ENCODE data around the gene HUS1B.

GRCh38 chr6:636488-636887 is 20.4 kb downstream of the HUS1B start:
- TF ChIP-seq, protein P1, sequence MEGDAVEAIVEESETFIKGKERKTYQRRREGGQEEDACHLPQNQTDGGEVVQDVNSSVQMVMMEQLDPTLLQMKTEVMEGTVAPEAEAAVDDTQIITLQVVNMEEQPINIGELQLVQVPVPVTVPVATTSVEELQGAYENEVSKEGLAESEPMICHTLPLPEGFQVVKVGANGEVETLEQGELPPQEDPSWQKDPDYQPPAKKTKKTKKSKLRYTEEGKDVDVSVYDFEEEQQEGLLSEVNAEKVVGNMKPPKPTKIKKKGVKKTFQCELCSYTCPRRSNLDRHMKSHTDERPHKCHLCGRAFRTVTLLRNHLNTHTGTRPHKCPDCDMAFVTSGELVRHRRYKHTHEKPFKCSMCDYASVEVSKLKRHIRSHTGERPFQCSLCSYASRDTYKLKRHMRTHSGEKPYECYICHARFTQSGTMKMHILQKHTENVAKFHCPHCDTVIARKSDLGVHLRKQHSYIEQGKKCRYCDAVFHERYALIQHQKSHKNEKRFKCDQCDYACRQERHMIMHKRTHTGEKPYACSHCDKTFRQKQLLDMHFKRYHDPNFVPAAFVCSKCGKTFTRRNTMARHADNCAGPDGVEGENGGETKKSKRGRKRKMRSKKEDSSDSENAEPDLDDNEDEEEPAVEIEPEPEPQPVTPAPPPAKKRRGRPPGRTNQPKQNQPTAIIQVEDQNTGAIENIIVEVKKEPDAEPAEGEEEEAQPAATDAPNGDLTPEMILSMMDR (IDR thresholded peaks at IDR 0.05) = no peak
- no peak for TF ChIP-seq POLR2A (IDR thresholded peaks at IDR 0.05)
- no peak for TF ChIP-seq EP300 (IDR thresholded peaks at IDR 0.05)

Measured in tibial nerve (tissue), 4 donors.